H1 (cell line): ENCODE data around the gene SRMS. TPM values are rescaled to one million over a fixed set of nuclear protein-coding genes. Genes with fewer than 3 reads are reported as not detected.
A peak's percentile ranks its signal among the peaks of the same experiment; 100 is the strongest.

Experiments used
- CTCF ChIA-PET: fragments of 300-600 bp; sonication (Branson Sonifier 250); formaldehyde crosslinking; loops from one replicate; lab custom pipeline; 2021; ENCODE audit not compliant: partially characterized antibody; lab: Charles Lee
- POLR2A ChIA-PET: fragments of 300-600 bp; sonication (Branson Sonifier 250); formaldehyde crosslinking; loops from one replicate; lab custom pipeline; 2021; ENCODE audit warnings: inconsistent platforms; ENCODE audit not compliant: partially characterized antibody; lab: Charles Lee
- DNase-seq, 2 experiments: peaks; one replicate each; pipeline versions ENCODE4 v3.0.0 to v3.0.0-alpha.2; 2010 to 2022; ENCODE audit warnings: low spot score in 2 of 2, low read depth in 1 of 2, mixed read lengths in 1 of 2
- FAIRE-seq: peaks from 2 replicates; lab custom pipeline; 2011; peaks lifted over from hg19 to GRCh38; lab: Jason Lieb, UNC
- H2AFZ ChIP-seq: 2 replicates; pipeline ENCODE4 v1.8.1; 2012; ENCODE audit warnings: low read length, inconsistent platforms
- H2AK5ac ChIP-seq: 2 replicates; pipeline ENCODE4 v1.6.1; 2013; ENCODE audit warnings: low read depth, low read length
- H2BK120ac ChIP-seq: replicated peaks from 2 replicates; pipeline ENCODE3; 2013; ENCODE audit warnings: low read depth, low read length, inconsistent platforms
- H2BK12ac ChIP-seq: 2 replicates; pipeline ENCODE4 v1.6.1; 2013; ENCODE audit warnings: low read depth, low read length
- H2BK15ac ChIP-seq: 2 replicates; pipeline ENCODE4 v1.6.1; 2013; ENCODE audit warnings: low read length
- H2BK20ac ChIP-seq: 2 replicates; pipeline ENCODE4 v1.6.1; 2013; ENCODE audit warnings: low read length
- H2BK5ac ChIP-seq: 2 replicates; pipeline ENCODE4 v1.6.1; 2013; ENCODE audit warnings: low read depth, low read length
- H3K14ac ChIP-seq: 2 replicates; pipeline ENCODE4 v1.6.1; 2013; ENCODE audit warnings: inconsistent platforms; ENCODE audit not compliant: insufficient read length
- H3K18ac ChIP-seq: 2 replicates; pipeline ENCODE4 v1.6.1; 2013; ENCODE audit warnings: low read length; ENCODE audit errors: extremely low read depth
- H3K23ac ChIP-seq: 2 replicates; pipeline ENCODE4 v1.6.1; 2013; ENCODE audit warnings: inconsistent platforms; ENCODE audit not compliant: insufficient read length
- H3K23me2 ChIP-seq: 2 replicates; pipeline ENCODE4 v1.6.1; 2013; ENCODE audit warnings: low read depth, low read length
- H3K27ac ChIP-seq: 2 replicates; pipeline ENCODE4 v1.6.1; 2011; ENCODE audit warnings: low read depth, low read length, inconsistent platforms
- H3K27me3 ChIP-seq, 4 experiments: replicated peaks in 1 of 4; 1 replicate in 1 of 4; 2 replicates in 3 of 4; pipeline versions ENCODE4 v1.6.1 to v1.8.1; 2011 to 2013; ENCODE audit warnings: low read length in 3 of 4, mild to moderate bottlenecking in 3 of 4, inconsistent platforms in 2 of 4, mixed read lengths in 2 of 4, moderate library complexity in 1 of 4; ENCODE audit not compliant: control insufficient read depth in 3 of 4, insufficient read depth in 3 of 4; ENCODE audit errors: extremely low read depth in 1 of 4
- H3K36me3 ChIP-seq, 4 experiments: 2 replicates each; pipeline versions ENCODE4 v1.6.1 to v1.8.1; 2011 to 2013; ENCODE audit warnings: mild to moderate bottlenecking in 4 of 4, low read length in 3 of 4, moderate library complexity in 2 of 4, control low read depth in 1 of 4, inconsistent platforms in 1 of 4; ENCODE audit not compliant: insufficient read depth in 4 of 4, control insufficient read depth in 2 of 4
- H3K4ac ChIP-seq: replicated peaks from 2 replicates; pipeline ENCODE3; 2013; ENCODE audit warnings: low read length, low read depth, mixed read lengths, inconsistent platforms; ENCODE audit not compliant: insufficient read length
- H3K4me1 ChIP-seq, 4 experiments: replicated peaks in 1 of 4; 1 replicate in 1 of 4; 2 replicates in 3 of 4; pipeline versions ENCODE4 v1.6.1 to v1.8.1; 2011 to 2013; ENCODE audit warnings: low read length in 3 of 4, inconsistent platforms in 2 of 4, mixed read lengths in 1 of 4; ENCODE audit not compliant: insufficient read depth in 4 of 4, control insufficient read depth in 3 of 4
- H3K4me2 ChIP-seq, 2 experiments: 2 replicates each; pipeline versions ENCODE4 v1.6.1 to v1.8.1; 2011 to 2013; ENCODE audit warnings: low read depth in 2 of 2, low read length in 2 of 2, control low read depth in 1 of 2, inconsistent platforms in 1 of 2, mild to moderate bottlenecking in 1 of 2; ENCODE audit not compliant: insufficient read depth in 1 of 2
- H3K4me3 ChIP-seq, 4 experiments: fragments of 200-600, 300-600 bp in 1 of 4; sonication (generic), shearing (Covaris generic), sonication (Bioruptor Twin) in 1 of 4; 2 replicates each; pipeline versions ENCODE4 v1.5.1 to v1.8.1; 2011 to 2016; ENCODE audit warnings: low read length in 4 of 4, low read depth in 3 of 4, control low read depth in 2 of 4, inconsistent platforms in 2 of 4, mild to moderate bottlenecking in 2 of 4, mixed read lengths in 1 of 4, moderate library complexity in 1 of 4; ENCODE audit not compliant: insufficient read depth in 2 of 4; ENCODE audit errors: extremely low read depth in 1 of 4
- H3K56ac ChIP-seq: replicated peaks from 2 replicates; pipeline ENCODE3; 2013; ENCODE audit warnings: low read depth, mild to moderate bottlenecking, mixed read lengths, low read length, inconsistent platforms; ENCODE audit not compliant: insufficient read length
- H3K79me1 ChIP-seq: 2 replicates; pipeline ENCODE4 v1.6.1; 2013; ENCODE audit warnings: low read depth, low read length, control low read depth
- H3K79me2 ChIP-seq, 2 experiments: 2 replicates each; pipeline versions ENCODE4 v1.6.1 to v1.8.1; 2012 to 2013; ENCODE audit warnings: low read length in 2 of 2, mild to moderate bottlenecking in 2 of 2, inconsistent platforms in 1 of 2; ENCODE audit not compliant: insufficient read depth in 2 of 2, control insufficient read depth in 1 of 2
- H3K9ac ChIP-seq, 4 experiments: replicated peaks in 1 of 4; 1 replicate in 1 of 4; 2 replicates in 3 of 4; pipeline versions ENCODE4 v1.6.1 to v1.8.1; 2011 to 2013; ENCODE audit warnings: low read depth in 3 of 4, low read length in 3 of 4, control low read depth in 2 of 4, mild to moderate bottlenecking in 2 of 4, moderate library complexity in 2 of 4, inconsistent platforms in 1 of 4; ENCODE audit errors: extremely low read depth in 1 of 4
- H3K9me3 ChIP-seq, 2 experiments: 2 replicates each; pipeline versions ENCODE4 v1.6.1 to v1.8.1; 2012 to 2013; ENCODE audit warnings: mild to moderate bottlenecking in 2 of 2, moderate library complexity in 2 of 2, control low read depth in 1 of 2, inconsistent platforms in 1 of 2, low read depth in 1 of 2, low read length in 1 of 2, mixed read lengths in 1 of 2; ENCODE audit not compliant: insufficient read depth in 2 of 2
- H4K20me1 ChIP-seq, 2 experiments: replicated peaks in 1 of 2; 2 replicates each; pipeline versions ENCODE3 to v1.8.1; 2011 to 2013; ENCODE audit warnings: inconsistent platforms in 2 of 2, low read length in 2 of 2, mild to moderate bottlenecking in 1 of 2; ENCODE audit not compliant: insufficient read depth in 2 of 2, control insufficient read depth in 1 of 2
- H4K5ac ChIP-seq: 2 replicates; pipeline ENCODE4 v1.6.1; 2013; ENCODE audit warnings: low read length, low read depth, mixed read lengths, inconsistent platforms; ENCODE audit not compliant: insufficient read length
- H4K8ac ChIP-seq: 2 replicates; pipeline ENCODE4 v1.8.0; 2013; ENCODE audit warnings: mild to moderate bottlenecking, moderate library complexity, low read length, inconsistent platforms; ENCODE audit not compliant: insufficient read depth; ENCODE audit errors: extremely low read depth
- H4K91ac ChIP-seq: replicated peaks from 2 replicates; pipeline ENCODE3; 2013; ENCODE audit warnings: low read length, mixed read lengths, inconsistent platforms; ENCODE audit not compliant: insufficient read length
- RNF2 ChIP-seq: fragments of 200-900, 300-1000 bp; sonication (generic); IDR thresholded peaks from 2 replicates; pipeline ENCODE4 v1.7.1; 2016; ENCODE audit warnings: borderline replicate concordance, low read depth, mild to moderate bottlenecking, antibody characterized with exemption, low read length; ENCODE audit not compliant: poor library complexity, severe bottlenecking; ENCODE audit errors: missing control alignments
- TCF12 ChIP-seq: IDR thresholded peaks from 2 replicates; pipeline ENCODE4 v1.6.1; 2011; ENCODE audit warnings: low read depth, mild to moderate bottlenecking, low read length
- WGBS, 2 experiments: shearing (Covaris generic) in 1 of 2; methylation state at CpG; one replicate each; pipeline versions ENCODE4 v1.1.6 to v1.1.7; 2013 to 2015; ENCODE audit warnings: low lambda C conversion rate in 2 of 2, mixed read lengths in 2 of 2, inconsistent platforms in 1 of 2, low coverage in 1 of 2, missing lambda C conversion rate in 1 of 2; ENCODE audit not compliant: insufficient replicate concordance in 2 of 2, insufficient coverage in 1 of 2, insufficient read length in 1 of 2; ENCODE audit errors: extremely low coverage in 1 of 2, missing lambda C conversion rate in 1 of 2; 5-methylcytosine and 5-hydroxymethylcytosine counted together
- polyA plus RNA-seq, 7 experiments: library from polyadenylated mRNA; depleted of rRNA in 3 of 7; stranded (reverse) in 5 of 7; unstranded in 2 of 7; fragments of >200 nt in 5 of 7; fragments of 200-250 nt in 2 of 7; gene quantifications; 1 replicate in 5 of 7; 2 replicates in 1 of 7; 4 replicates in 1 of 7; pipeline versions ENCODE4 v1.2.1 to v1.2.3, GENCODE V29; 2011 to 2013; ENCODE audit warnings: missing spikeins in 2 of 7, mixed read lengths in 2 of 7
- total RNA-seq: library from RNA; stranded (reverse); fragmentation: NEBNext Ultra II Directional; extraction: Animal tissue kit (Norgen Biotek cat#: 25700); gene quantifications from 2 replicates; pipeline ENCODE4 v1.2.1, GENCODE V29; 2021

Gene SRMS
- total and polyA plus RNA-seq, 2 of the 8 experiments (the other 6 are each of a cell fraction or from before 2014, with no cell fraction given) = 0.39 to 0.76 TPM

GRCh38 chr20:63496596-63497120, 50.9 kb downstream of the SRMS start:
- Histone ChIP-seq H2AFZ (no peak overlapping the region), H4K8ac (no peak overlapping the region), H3K4me3 (peak overlapping the region in 1 of 4 experiments; percentile 41; a peak in 4 of 8 replicates), H3K27ac (no peak overlapping the region), H2BK120ac (no peak overlapping the region), H3K9ac (no peak overlapping the region), H3K4ac (no peak overlapping the region), H2BK12ac (peak overlapping the region; percentile 39; the same call in 1 of the 2 replicates), H3K4me1 (peaks cover 0 to 23% (median 13%) of the 10 kb centered on the region in 4 experiments; a peak in 6 of 7 replicates), H3K14ac (no peak overlapping the region), H2BK5ac (no peak overlapping the region), H3K36me3 (peaks cover 0 to 4% (median 1%) of the 10 kb centered on the region in 4 experiments; a peak in 5 of 8 replicates), H4K5ac (no peak overlapping the region), H3K18ac (peak overlapping the region; percentile 48), H3K4me2 (peak overlapping the region; percentile 1 to 64; a peak in 3 of 4 replicates), H2AK5ac (no peak overlapping the region), H3K79me2 (no peaks in the 10 kb centered on the region), H3K79me1 (no peaks in the 10 kb centered on the region)
- peak in 1 of 2 experiments; percentile 53 for DNase-seq
- no peak for TF ChIP-seq TCF12
- TF ChIP-seq RNF2 = no peak
- TF ChIP-seq, all 59 proteins: peak for 0
- no peak overlapping the region for H3K56ac ChIP-seq
- H3K23ac ChIP-seq = no peak overlapping the region
- no peak for FAIRE-seq
- H3K27me3 ChIP-seq = peaks cover 11 to 42% (median 35%) of the 10 kb centered on the region in 4 experiments
- H3K9me3 ChIP-seq = no peaks in the 10 kb centered on the region
- ChIA-PET POLR2A (interaction anchor here (0.8 to 2.4 kb wide), 10 partner anchors 8 to 161 kb away, joined by 3 to 22 read pairs (median 4); partner anchors contain the start of genes PPDPF and RTEL1), CTCF (interaction anchor here (0.8 to 3.4 kb wide), 43 partner anchors 9 to 412 kb away, joined by 3 to 39 read pairs (median 5); partner anchors contain the start of genes PPDPF, PTK6 and TPD52L2)
- peak overlapping the region; percentile 88; the same call in 1 of the 2 replicates for H2BK15ac ChIP-seq
- peaks cover 15% of the 10 kb centered on the region; the same call in 1 of the 2 replicates for H3K23me2 ChIP-seq
- no peak overlapping the region for H2BK20ac ChIP-seq
- WGBS, 2 experiments = 67% methylated on average over 13 of the region's 16 CpGs; no CpG with 5 or more reads in 1 of the 2 experiments
- no peak overlapping the region for H4K91ac ChIP-seq
- peaks cover 0 to 8% of the 10 kb centered on the region in 2 experiments for H4K20me1 ChIP-seq
